Ovary (tissue), 9 donors: ENCODE data around the gene IQCK. TPM values are rescaled to one million over a fixed set of nuclear protein-coding genes. Genes with fewer than 3 reads are reported as not detected.

Source experiments
- DNase-seq, 5 donors: peaks; one replicate each; pipeline ENCODE4 v3.0.0-alpha.2; 2019 to 2020
- H3K27ac ChIP-seq, 2 donors: fragments of 200-600 bp; one replicate each; pipeline versions ENCODE4 v1.5.1 to v1.8.0; 2019 to 2022
- H3K27me3 ChIP-seq: fragments of 200-600 bp; one replicate; pipeline ENCODE4 v1.8.0; 2022
- H3K36me3 ChIP-seq: fragments of 200-600 bp; sonication (generic); one replicate; pipeline ENCODE4 v1.5.1; 2019
- H3K4me1 ChIP-seq: one replicate; pipeline ENCODE4 v1.8.1; 2013; ENCODE audit warnings: mild to moderate bottlenecking, moderate library complexity; ENCODE audit not compliant: insufficient read depth
- H3K4me3 ChIP-seq: fragments of 200-600 bp; sonication (generic); one replicate; pipeline ENCODE4 v1.5.1; 2017
- H3K9me3 ChIP-seq, 2 donors: fragments of 200-600 bp in 1 of 2; sonication (generic) in 1 of 2; one replicate each; pipeline versions ENCODE4 v1.5.1 to v1.8.1; 2013 to 2019; ENCODE audit warnings: mild to moderate bottlenecking in 1 of 2, moderate library complexity in 1 of 2
- EP300 ChIP-seq: sonication (generic); formaldehyde crosslinking; IDR thresholded peaks from one replicate; pipeline ENCODE4 v1.6.1; 2017; ENCODE audit warnings: antibody characterized with exemption
- POLR2A ChIP-seq: fragments of 450-650 bp; IDR thresholded peaks from one replicate; pipeline ENCODE4 v1.6.1; 2017; ENCODE audit warnings: antibody characterized with exemption, mild to moderate bottlenecking, moderate library complexity
- WGBS, 3 donors: extraction: QIAGEN DNeasy Blood & Tissue Kit in 1 of 3; methylation state at CpG; one replicate each; pipeline versions ENCODE4 v1.1.5 to v1.1.7; 2013 to 2017; 5-methylcytosine and 5-hydroxymethylcytosine counted together
- intact Hi-C, 4 donors: fragments of 100-400 bp; cut with DNase I; formaldehyde crosslinking; loops; one replicate each; pipeline versions ENCODE4 v1.11.0 to v1.15.1; 2022 to 2023
- polyA plus RNA-seq, 2 donors: library from polyadenylated mRNA; stranded (reverse); fragments of 200-250 nt in 1 of 2; fragments of 350-450 nt in 1 of 2; fragmentation: Illumina TruSeq in 1 of 2; extraction: RNeasy Lipid Tissue Mini Kit (QIAGEN cat#74804) in 1 of 2; gene quantifications; one replicate each; pipeline ENCODE4 v1.2.3, GENCODE V29; 2013 to 2014
- total RNA-seq, 7 donors: library from RNA; depleted of rRNA in 2 of 7; stranded (reverse); fragments of >200 nt in 2 of 7; fragmentation: NEBNext Ultra II Directional in 3 of 7; extraction: Animal tissue kit (Norgen Biotek cat#: 25700) in 3 of 7; gene quantifications; one replicate each; pipeline versions ENCODE4 v1.1.0 to v1.2.4, GENCODE V29; 2016 to 2023
- TF ChIP-seq, protein P1 (sequence below), 3 donors: fragments of 450-650 bp in 2 of 3; fragments of 200-600 bp in 1 of 3; IDR thresholded peaks; one replicate each; pipeline versions ENCODE4 v1.5.1 to v1.8.0; 2016 to 2022; ENCODE audit warnings: antibody characterized with exemption in 3 of 3, mild to moderate bottlenecking in 1 of 3
- donor health status: DM: no; HTN: no; CAD: no; lungs with moderate emphysema.
- donor health status: DM: no; HTN: no; CAD: no.
- donor health status: Bipolar disorder and iron deficiency.
- donor health status: DM: yes; HTN: yes; CAD: no.
- donor health status: DM: no; HTN: no; CAD: no.
- donor health status: DM: yes; HTN: yes; CAD: no.

Gene IQCK
- total and polyA plus RNA-seq, 9 donors = 14.3 to 52.8 (median 18.0) TPM

DNA sequence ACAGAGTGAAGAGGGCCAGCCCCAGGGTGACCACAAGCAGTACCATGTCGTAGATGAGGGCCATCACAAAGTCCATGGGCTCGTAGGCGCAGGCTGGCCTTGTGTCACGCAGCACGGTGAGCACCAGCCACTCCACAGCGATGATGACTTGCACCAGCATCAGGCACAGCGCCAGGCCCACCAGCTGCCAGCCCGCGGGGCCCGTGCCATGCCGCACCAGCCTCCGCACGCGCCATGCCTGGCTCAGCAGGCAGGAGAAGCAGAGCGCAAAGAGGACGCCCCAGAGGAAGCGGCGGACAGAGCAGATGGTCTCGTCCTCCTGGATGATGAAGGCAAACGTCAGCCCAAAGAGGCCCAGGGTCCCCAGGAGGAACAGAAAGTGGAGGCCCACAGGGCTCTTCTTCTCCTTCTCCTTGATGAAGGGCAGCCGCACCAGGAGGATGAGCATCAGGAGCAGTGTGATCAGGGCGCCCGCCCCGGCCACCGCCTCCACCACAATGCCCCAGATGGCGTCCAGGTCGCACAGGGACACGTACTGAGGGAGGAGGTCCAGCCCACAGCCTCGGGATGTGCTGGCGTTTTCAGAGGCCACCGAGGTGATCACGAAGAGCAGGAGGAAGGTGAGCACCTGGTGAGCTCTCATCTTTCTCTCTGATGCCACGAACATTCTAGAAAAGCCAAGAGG lies 154.2 kb downstream of the IQCK start:
- Histone ChIP-seq H3K4me1 (peaks cover 8% of the 10 kb centered on the region), H3K9me3 (no peaks in the 10 kb centered on the region), H3K27me3 (no peaks in the 10 kb centered on the region), H3K4me3 (no peak overlapping the region), H3K27ac (no peak overlapping the region), H3K36me3 (no peaks in the 10 kb centered on the region)
- 95 to 96% (median 96%) methylated on average over 29 to 33 of the region's 33 CpGs for WGBS, 3 donors
- intact Hi-C loops = no loop called here
- DNase-seq = no peak
- TF ChIP-seq POLR2A = no peak
- no peak for TF ChIP-seq EP300

DNA sequence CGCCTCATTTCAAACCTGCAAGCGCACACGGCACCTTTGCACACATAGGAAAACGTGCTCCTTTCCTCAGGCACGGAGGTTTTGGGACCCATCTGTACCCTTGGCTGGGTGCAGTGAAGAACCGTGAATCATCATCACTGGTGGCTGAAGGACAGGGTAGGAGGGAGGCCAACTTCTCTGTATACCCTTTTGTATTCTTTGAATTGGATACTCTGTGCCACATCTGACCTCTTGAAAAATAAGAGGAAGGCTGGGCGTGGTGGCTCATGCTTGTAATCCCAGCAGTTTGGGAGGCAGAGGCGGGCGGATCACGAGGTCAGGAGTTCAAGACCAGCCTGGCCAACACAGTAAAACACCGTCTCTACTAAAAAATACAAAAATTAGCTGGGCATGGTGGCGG lies 154.9 kb downstream of the IQCK start:
- intact Hi-C loops = no loop called here
- Histone ChIP-seq H3K27ac (no peak overlapping the region), H3K4me3 (no peak overlapping the region), H3K27me3 (no peaks in the 10 kb centered on the region), H3K4me1 (peaks cover 8% of the 10 kb centered on the region), H3K9me3 (no peaks in the 10 kb centered on the region), H3K36me3 (no peaks in the 10 kb centered on the region)
- no peak for TF ChIP-seq EP300
- DNase-seq = no peak
- 86 to 89% (median 87%) methylated on average over 12 of the region's 12 CpGs for WGBS, 3 donors

DNA sequence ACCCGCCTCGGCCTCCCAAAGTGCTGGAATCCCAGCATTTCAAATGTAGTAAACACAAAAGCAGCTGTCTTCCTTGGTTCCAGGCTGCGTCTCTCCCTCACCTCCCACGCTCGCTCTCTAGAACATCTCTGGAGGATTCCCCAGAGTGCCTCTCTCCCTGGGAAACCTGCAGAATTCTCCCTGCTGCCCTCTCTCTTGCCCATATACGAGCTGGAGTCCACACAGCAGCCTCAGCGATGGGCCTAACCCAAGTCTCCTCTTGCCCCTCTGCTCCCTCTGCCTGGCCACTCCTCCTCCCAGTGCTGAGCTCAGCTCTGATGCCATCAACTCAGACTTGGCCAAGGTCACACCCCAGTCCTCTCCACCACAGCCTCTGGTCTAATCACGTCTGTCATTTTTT lies 156.0 kb downstream of the IQCK start:
- H3K4me3 ChIP-seq = no peak overlapping the region
- intact Hi-C loops = no loop called here
- no peaks in the 10 kb centered on the region for H3K9me3 ChIP-seq
- no peak for DNase-seq
- no peaks in the 10 kb centered on the region for H3K27me3 ChIP-seq
- TF ChIP-seq EP300 (no peak), POLR2A (no peak)
- TF ChIP-seq, protein P1, sequence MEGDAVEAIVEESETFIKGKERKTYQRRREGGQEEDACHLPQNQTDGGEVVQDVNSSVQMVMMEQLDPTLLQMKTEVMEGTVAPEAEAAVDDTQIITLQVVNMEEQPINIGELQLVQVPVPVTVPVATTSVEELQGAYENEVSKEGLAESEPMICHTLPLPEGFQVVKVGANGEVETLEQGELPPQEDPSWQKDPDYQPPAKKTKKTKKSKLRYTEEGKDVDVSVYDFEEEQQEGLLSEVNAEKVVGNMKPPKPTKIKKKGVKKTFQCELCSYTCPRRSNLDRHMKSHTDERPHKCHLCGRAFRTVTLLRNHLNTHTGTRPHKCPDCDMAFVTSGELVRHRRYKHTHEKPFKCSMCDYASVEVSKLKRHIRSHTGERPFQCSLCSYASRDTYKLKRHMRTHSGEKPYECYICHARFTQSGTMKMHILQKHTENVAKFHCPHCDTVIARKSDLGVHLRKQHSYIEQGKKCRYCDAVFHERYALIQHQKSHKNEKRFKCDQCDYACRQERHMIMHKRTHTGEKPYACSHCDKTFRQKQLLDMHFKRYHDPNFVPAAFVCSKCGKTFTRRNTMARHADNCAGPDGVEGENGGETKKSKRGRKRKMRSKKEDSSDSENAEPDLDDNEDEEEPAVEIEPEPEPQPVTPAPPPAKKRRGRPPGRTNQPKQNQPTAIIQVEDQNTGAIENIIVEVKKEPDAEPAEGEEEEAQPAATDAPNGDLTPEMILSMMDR (IDR thresholded peaks at IDR 0.05) = no peak
- peaks cover 4% of the 10 kb centered on the region for H3K4me1 ChIP-seq
- H3K36me3 ChIP-seq = no peaks in the 10 kb centered on the region
- H3K27ac ChIP-seq = no peak overlapping the region
- WGBS, 3 donors = 64 to 79% (median 69%) methylated on average over 8 of the region's 8 CpGs

DNA sequence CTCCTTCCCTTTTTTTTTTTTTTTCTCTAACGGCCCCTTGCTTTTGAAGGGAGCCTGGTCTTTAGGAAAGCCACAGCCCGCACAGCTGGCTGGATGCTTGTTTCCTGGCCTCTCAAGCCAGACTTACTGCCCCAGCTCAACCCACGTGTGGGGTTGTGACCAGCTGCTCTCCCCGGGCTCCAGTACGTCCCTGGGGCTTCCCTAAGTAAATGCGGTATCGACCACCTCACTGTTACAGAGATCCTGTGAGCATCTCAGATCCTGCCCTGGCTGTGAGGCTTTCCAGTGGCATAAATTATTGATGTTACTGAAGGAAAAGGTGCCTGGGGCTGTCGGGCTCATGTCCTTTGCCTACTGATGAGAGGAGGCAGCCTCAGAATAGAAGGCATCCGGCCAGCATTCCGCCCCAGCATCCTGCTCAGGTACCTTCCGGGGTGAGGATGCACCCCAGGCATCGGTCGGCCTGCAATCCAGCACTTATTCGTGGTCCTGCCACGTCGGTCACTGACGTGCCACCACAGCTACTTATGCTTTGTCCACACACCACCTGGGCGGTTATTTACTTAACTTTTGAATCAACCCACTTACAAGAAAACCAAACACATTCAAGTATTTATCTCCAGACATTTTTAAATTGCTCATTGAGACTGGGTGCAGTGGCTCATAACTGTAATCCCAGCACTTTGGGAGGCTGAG lies 156.9 kb downstream of the IQCK start:
- 69 to 78% (median 74%) methylated on average over 18 of the region's 18 CpGs for WGBS, 3 donors
- intact Hi-C loops = no loop called here
- peaks cover 4% of the 10 kb centered on the region for H3K4me1 ChIP-seq
- no peak for DNase-seq
- H3K9me3 ChIP-seq = no peaks in the 10 kb centered on the region
- no peak for TF ChIP-seq EP300
- no peak overlapping the region for H3K4me3 ChIP-seq
- H3K27me3 ChIP-seq = no peaks in the 10 kb centered on the region
- H3K27ac ChIP-seq = no peak overlapping the region
- H3K36me3 ChIP-seq = no peaks in the 10 kb centered on the region

DNA sequence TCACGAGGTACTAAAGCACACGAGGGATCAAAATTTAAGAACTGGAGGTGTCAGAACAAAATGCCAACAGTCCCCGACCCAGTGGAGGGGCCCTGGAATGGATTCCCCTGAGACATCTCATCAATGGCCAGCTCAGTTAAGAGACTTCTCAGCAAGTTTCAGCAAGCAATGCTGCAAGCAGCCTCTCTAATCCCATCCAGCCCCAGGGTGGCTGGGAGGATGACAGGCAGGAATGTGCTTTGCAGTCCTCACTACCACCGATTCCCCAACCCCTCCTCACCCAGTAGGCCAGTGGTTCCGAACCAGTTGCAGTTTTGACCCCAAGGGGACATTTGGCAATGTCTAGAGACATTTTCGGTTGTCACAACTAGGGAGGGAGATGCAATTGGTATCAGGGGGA lies 157.8 kb downstream of the IQCK start:
- TF ChIP-seq POLR2A (no peak), EP300 (no peak)
- TF ChIP-seq, protein P1 (IDR thresholded peaks at IDR 0.05) = no peak
- intact Hi-C loops = no loop called here
- Histone ChIP-seq H3K36me3 (no peaks in the 10 kb centered on the region), H3K27ac (no peak overlapping the region), H3K9me3 (no peaks in the 10 kb centered on the region), H3K27me3 (no peaks in the 10 kb centered on the region), H3K4me1 (peaks cover 4% of the 10 kb centered on the region), H3K4me3 (no peak overlapping the region)
- WGBS, 3 donors = 85 to 92% (median 91%) methylated on average over 6 of the region's 6 CpGs
- no peak for DNase-seq

DNA sequence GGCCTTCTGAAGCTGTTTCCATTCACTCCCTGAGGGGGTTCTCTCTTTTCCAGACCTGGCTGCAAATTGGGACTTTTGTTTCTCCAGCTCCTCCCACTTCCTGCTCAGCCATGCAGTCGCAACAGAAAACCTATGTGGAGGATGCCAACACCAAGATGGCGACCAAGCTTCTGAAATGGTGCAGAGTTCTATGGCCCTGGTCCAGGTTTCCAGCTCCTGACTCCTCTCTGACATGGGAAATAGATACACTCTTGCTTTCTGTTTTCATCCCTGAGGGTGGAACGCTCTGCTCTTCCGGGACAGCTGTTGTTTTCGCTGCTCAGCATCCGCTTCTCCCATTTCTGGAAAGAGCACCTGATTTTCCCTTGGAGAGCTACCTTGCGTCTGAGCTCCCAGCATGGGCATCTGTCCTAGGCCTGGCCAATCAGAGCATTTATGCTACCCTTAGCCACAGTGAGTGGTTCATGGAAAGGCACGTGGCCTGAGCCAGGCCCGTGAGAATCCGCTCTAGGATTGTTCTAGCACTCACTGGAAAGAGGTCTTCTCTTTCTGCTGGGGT lies 158.5 kb downstream of the IQCK start:
- Histone ChIP-seq H3K27me3 (no peaks in the 10 kb centered on the region), H3K4me1 (peaks cover 4% of the 10 kb centered on the region), H3K9me3 (no peaks in the 10 kb centered on the region), H3K27ac (no peak overlapping the region), H3K4me3 (no peak overlapping the region), H3K36me3 (no peaks in the 10 kb centered on the region)
- 80 to 85% (median 83%) methylated on average over 9 to 10 of the region's 10 CpGs for WGBS, 3 donors
- intact Hi-C loops = no loop called here
- DNase-seq = no peak
- TF ChIP-seq, protein P1 (IDR thresholded peaks at IDR 0.05) = no peak
- no peak for TF ChIP-seq EP300
- TF ChIP-seq POLR2A = no peak
